HepG2 (cell line): ENCODE measurements around the gene KCTD18.

Source experiments
- CBFB ChIP-seq: sonication (generic); formaldehyde crosslinking; IDR thresholded peaks from 2 replicates; pipeline ENCODE4 v1.4.0; 2020; ENCODE audit warnings: missing genetic modification reagents
- TMF1 ChIP-seq: sonication (generic); formaldehyde crosslinking; IDR thresholded peaks from 2 replicates; pipeline ENCODE4 v1.8.1; 2022; ENCODE audit warnings: low read depth, missing genetic modification reagents

DNA sequence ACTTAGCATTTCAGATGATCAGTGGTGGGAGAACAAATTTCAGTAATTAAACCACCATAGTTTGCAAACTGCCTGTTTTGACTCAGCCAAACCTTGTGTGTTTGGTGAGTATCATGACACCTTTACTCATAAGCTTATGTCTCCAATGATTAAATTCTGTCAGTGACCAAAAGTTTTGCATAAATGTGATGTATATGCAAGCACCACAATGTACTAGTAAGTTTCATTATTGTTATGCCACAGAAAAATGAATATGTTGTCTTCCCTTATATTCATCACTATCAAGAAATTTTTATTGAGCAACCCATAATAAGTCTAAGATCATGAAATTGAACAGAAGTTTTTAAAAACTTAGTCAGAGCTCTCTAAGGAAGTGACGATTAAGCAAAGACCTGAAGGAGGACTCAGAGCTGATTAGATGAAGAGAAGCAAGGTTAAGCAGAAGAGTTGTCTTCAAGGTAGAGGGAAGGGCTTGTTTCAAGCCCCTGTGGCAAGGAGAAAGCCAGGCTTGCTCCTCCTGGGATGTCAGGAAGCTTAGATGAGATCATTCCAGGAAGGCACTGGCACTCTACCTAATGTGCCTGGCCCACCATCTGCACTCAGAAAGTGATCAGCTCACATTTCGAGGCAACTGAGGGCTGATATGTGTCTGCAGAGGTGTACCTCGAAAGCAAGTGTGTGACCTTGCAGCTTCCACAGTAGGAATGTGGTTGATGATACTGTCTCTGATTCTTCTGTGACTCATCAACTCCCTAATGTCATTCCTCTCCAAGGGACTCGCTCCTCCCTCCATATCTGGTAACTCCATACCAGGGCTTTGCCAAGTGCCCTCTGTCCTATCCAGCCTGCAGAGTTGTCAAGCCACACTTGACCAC, 54.7 kb downstream of the KCTD18 start:
- TF ChIP-seq TMF1 (CRISPR knock-in tag) (no peak), CBFB (CRISPR knock-in tag) (no peak)
